ENCODE results near the gene LRRC23.

DNA sequence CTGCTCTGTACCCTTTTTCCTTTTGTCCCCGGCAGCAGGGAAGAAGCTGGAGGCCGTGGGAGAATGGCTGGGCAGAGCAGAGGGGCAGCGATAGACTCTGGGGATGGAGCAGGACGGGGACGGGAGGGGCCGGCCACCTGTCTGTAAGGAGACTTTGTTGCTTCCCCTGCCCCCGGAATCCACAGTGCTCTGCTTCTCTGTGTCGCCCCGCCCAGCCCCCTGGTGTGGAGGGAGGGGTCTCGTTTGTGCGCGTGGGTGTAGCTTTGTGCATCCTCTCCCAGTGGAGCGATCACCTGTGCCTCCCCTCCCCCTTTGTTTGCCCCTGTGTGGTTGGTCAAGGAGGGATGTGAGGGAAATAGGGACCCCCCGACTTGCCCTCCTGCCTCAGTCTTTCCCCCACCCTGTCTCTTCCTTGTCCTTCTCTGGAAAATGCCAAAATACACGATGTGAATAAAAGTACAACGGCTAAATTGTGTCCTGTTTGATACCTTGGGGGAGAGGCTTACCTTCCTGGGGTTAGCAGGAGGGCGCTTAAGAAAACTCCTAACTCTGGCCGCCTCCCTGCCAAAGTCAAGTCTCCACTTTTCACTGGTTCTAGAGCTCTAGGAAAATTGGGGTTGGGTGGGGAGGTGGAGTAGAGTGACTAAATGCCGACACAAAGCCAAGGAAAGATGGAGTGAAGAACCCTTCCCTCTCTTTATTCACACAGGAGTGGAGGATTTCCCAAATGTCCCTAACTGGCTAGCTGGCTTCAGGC is 38.3 kb upstream of the LRRC23 start:
- TF ChIP-seq, protein P1, sequence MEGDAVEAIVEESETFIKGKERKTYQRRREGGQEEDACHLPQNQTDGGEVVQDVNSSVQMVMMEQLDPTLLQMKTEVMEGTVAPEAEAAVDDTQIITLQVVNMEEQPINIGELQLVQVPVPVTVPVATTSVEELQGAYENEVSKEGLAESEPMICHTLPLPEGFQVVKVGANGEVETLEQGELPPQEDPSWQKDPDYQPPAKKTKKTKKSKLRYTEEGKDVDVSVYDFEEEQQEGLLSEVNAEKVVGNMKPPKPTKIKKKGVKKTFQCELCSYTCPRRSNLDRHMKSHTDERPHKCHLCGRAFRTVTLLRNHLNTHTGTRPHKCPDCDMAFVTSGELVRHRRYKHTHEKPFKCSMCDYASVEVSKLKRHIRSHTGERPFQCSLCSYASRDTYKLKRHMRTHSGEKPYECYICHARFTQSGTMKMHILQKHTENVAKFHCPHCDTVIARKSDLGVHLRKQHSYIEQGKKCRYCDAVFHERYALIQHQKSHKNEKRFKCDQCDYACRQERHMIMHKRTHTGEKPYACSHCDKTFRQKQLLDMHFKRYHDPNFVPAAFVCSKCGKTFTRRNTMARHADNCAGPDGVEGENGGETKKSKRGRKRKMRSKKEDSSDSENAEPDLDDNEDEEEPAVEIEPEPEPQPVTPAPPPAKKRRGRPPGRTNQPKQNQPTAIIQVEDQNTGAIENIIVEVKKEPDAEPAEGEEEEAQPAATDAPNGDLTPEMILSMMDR (IDR thresholded peaks at IDR 0.05) = no peak
- no peak for TF ChIP-seq EZH2 (IDR thresholded peaks at IDR 0.05; ENCODE audit: borderline replicate concordance, insufficient read depth, low read depth, low read length, poor library complexity, severe bottlenecking)

Data from B cell (primary cell).